HepG2 (cell line): ENCODE data around the gene RPP21. TPM values are rescaled to one million over a fixed set of nuclear protein-coding genes. Genes with fewer than 3 reads are reported as not detected.

Experiments
- ATF7-NPFF ChIP-seq: sonication (generic); formaldehyde crosslinking; IDR thresholded peaks from 2 replicates; pipeline ENCODE4 v1.8.1; 2023; ENCODE audit warnings: mild to moderate bottlenecking, low read depth, missing genetic modification reagents, moderate library complexity
- CSRNP2 ChIP-seq: sonication (generic); formaldehyde crosslinking; conservative IDR thresholded peaks from 2 replicates; pipeline ENCODE4 v1.8.0; 2022; ENCODE audit warnings: low read depth, missing genetic modification reagents
- FOXJ3 ChIP-seq: sonication (generic); formaldehyde crosslinking; IDR thresholded peaks from 2 replicates; pipeline ENCODE4 v1.4.0; 2020; ENCODE audit warnings: missing genetic modification reagents, mild to moderate bottlenecking, borderline replicate concordance
- GFI1 ChIP-seq: sonication (generic); formaldehyde crosslinking; IDR thresholded peaks from 2 replicates; pipeline ENCODE4 v1.5.0; 2020; ENCODE audit warnings: missing genetic modification reagents, mild to moderate bottlenecking, borderline replicate concordance
- LCORL ChIP-seq, 2 experiments: fragments of 450-650 bp in 1 of 2; sonication (generic) in 1 of 2; formaldehyde crosslinking in 1 of 2; IDR thresholded peaks; 2 replicates each; pipeline versions ENCODE4 v1.5.0 to v1.6.1; 2017 to 2020; ENCODE audit warnings: antibody characterized with exemption in 1 of 2, missing genetic modification reagents in 1 of 2
- RARG ChIP-seq: sonication (generic); formaldehyde crosslinking; IDR thresholded peaks from 2 replicates; pipeline ENCODE4 v1.4.0; 2020; ENCODE audit warnings: low read depth, mild to moderate bottlenecking, missing genetic modification reagents
- SALL1 ChIP-seq: sonication (generic); formaldehyde crosslinking; IDR thresholded peaks from 2 replicates; pipeline ENCODE4 v1.8.0; 2022; ENCODE audit warnings: mild to moderate bottlenecking, missing genetic modification reagents
- THAP11 ChIP-seq: IDR thresholded peaks from 2 replicates; pipeline ENCODE4 v1.6.1; 2016; ENCODE audit warnings: missing biosample characterization, missing genetic modification reagents
- TMF1 ChIP-seq: sonication (generic); formaldehyde crosslinking; IDR thresholded peaks from 2 replicates; pipeline ENCODE4 v1.8.1; 2022; ENCODE audit warnings: low read depth, missing genetic modification reagents
- ZBTB49 ChIP-seq: sonication (generic); formaldehyde crosslinking; IDR thresholded peaks from 2 replicates; pipeline ENCODE4 v1.4.0; 2020; ENCODE audit warnings: missing genetic modification reagents, borderline replicate concordance
- ZFP36 ChIP-seq: fragments of 150-350 bp; IDR thresholded peaks from 2 replicates; pipeline ENCODE4 v1.6.1; 2018; ENCODE audit warnings: borderline replicate concordance, low read length, low read depth; ENCODE audit not compliant: partially characterized antibody
- ZNF354B ChIP-seq: sonication (generic); formaldehyde crosslinking; IDR thresholded peaks from 2 replicates; pipeline ENCODE4 v1.8.0; 2022; ENCODE audit warnings: mild to moderate bottlenecking, missing genetic modification reagents
- ZNF414 ChIP-seq: sonication (generic); formaldehyde crosslinking; IDR thresholded peaks from 2 replicates; pipeline ENCODE4 v1.5.0; 2020; ENCODE audit warnings: missing genetic modification reagents
- ZNF510 ChIP-seq: sonication (generic); formaldehyde crosslinking; IDR thresholded peaks from 2 replicates; pipeline ENCODE4 v1.4.0; 2020; ENCODE audit warnings: low read depth, mild to moderate bottlenecking, missing genetic modification reagents
- ZNF543 ChIP-seq: sonication (generic); formaldehyde crosslinking; IDR thresholded peaks from 2 replicates; pipeline ENCODE4 v1.4.0; 2020; ENCODE audit warnings: mild to moderate bottlenecking, missing genetic modification reagents
- ZNF550 ChIP-seq: sonication (generic); formaldehyde crosslinking; IDR thresholded peaks from 2 replicates; pipeline ENCODE4 v1.4.0; 2020; ENCODE audit warnings: mild to moderate bottlenecking, missing genetic modification reagents, borderline replicate concordance
- ZZZ3 ChIP-seq: sonication (generic); formaldehyde crosslinking; IDR thresholded peaks from 2 replicates; pipeline ENCODE4 v1.4.0; 2020; ENCODE audit warnings: missing genetic modification reagents, mild to moderate bottlenecking, borderline replicate concordance
- polyA plus RNA-seq, 8 experiments: library from polyadenylated mRNA; depleted of rRNA in 3 of 8; stranded (reverse) in 7 of 8; unstranded in 1 of 8; fragments of >200 nt; fragmentation: Illumina TruSeq in 4 of 8; extraction: Trizol in 4 of 8; gene quantifications; 2 replicates each; pipeline versions ENCODE4 v1.2.1 to v1.2.3, GENCODE V29; 2011 to 2016; ENCODE audit warnings: low read depth in 4 of 8, missing spikeins in 1 of 8, mixed read lengths in 1 of 8; ENCODE audit not compliant: insufficient read depth in 1 of 8
- total RNA-seq, 5 experiments: library from RNA; depleted of rRNA; stranded (reverse); fragments of >200 nt; fragmentation: Illumina TruSeq; extraction: Trizol; gene quantifications; 2 replicates each; pipeline ENCODE4 v1.2.3, GENCODE V29; 2016; ENCODE audit warnings: low read depth in 1 of 5
- TF ChIP-seq, protein P1 (sequence below): sonication (generic); formaldehyde crosslinking; IDR thresholded peaks from 2 replicates; pipeline ENCODE4 v1.9.0; 2022; ENCODE audit warnings: low read depth, missing genetic modification reagents
- TF ChIP-seq, protein P2 (sequence below): sonication (generic); formaldehyde crosslinking; IDR thresholded peaks from 2 replicates; pipeline ENCODE4 v1.4.0; 2020; ENCODE audit warnings: missing genetic modification reagents

Gene RPP21
- total and polyA plus RNA-seq, 2 of the 13 experiments (the other 11 are each of a cell fraction or from before 2014, with no cell fraction given), result 53.1 to 72.3 TPM

DNA sequence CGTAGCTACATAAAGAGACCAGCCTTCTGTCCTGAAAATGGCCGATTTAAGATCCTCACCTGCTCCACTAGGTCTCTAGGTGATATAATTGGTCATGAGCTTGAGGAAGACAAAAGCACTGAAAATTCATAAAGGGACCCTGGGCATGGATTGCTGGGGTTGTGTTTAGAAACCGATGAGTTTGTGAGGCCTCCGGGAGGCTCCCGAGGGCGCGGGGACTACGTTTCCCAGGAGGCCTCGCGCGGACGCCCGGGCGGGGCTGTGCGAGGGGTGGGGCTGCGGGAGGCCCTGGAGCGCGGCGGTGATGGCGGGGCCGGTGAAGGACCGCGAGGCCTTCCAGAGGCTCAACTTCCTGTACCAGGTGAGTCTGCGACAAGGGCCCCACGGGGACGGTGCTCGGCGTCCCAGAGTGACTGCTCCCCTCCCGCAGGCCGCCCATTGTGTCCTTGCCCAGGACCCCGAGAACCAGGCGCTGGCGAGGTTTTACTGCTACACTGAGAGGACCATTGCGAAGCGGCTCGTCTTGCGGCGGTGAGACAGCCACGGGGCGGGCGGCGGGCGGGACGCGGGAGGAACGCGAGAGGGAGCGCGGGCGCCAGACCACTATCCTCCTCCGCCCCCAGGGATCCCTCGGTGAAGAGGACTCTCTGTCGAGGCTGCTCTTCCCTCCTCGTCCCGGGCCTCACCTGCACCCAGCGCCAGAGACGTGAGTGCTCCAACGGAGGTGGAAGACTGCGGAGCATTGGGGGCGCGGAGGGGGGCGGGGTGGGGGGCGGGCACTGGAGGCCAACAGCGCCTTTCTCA, at the start of gene RPP21 (continued):
- TF ChIP-seq ZNF550 (CRISPR knock-in tag), result no peak
- no peak for TF ChIP-seq CSRNP2
- TF ChIP-seq GFI1, result 0 out of 2 replicates have a peak, but pooled peaks have one; percentile 43
- TF ChIP-seq, protein P1, sequence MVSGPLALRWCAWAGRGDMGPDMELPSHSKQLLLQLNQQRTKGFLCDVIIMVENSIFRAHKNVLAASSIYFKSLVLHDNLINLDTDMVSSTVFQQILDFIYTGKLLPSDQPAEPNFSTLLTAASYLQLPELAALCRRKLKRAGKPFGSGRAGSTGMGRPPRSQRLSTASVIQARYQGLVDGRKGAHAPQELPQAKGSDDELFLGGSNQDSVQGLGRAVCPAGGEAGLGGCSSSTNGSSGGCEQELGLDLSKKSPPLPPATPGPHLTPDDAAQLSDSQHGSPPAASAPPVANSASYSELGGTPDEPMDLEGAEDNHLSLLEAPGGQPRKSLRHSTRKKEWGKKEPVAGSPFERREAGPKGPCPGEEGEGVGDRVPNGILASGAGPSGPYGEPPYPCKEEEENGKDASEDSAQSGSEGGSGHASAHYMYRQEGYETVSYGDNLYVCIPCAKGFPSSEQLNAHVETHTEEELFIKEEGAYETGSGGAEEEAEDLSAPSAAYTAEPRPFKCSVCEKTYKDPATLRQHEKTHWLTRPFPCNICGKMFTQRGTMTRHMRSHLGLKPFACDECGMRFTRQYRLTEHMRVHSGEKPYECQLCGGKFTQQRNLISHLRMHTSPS (CRISPR knock-in tag), result peak; percentile 63; the same call in 1 of the 2 replicates
- TF ChIP-seq ZNF543, result peak; percentile 87; the same call in 1 of the 2 replicates
- TF ChIP-seq ZZZ3 (CRISPR knock-in tag), result peak; percentile 59; the same call in 1 of the 2 replicates
- no peak for TF ChIP-seq RARG
- TF ChIP-seq ZFP36, result no peak
- no peak for TF ChIP-seq ZNF510
- peak; percentile 88; the same call in 1 of the 2 replicates for TF ChIP-seq ZNF414 (CRISPR knock-in tag)
- TF ChIP-seq, protein P2, sequence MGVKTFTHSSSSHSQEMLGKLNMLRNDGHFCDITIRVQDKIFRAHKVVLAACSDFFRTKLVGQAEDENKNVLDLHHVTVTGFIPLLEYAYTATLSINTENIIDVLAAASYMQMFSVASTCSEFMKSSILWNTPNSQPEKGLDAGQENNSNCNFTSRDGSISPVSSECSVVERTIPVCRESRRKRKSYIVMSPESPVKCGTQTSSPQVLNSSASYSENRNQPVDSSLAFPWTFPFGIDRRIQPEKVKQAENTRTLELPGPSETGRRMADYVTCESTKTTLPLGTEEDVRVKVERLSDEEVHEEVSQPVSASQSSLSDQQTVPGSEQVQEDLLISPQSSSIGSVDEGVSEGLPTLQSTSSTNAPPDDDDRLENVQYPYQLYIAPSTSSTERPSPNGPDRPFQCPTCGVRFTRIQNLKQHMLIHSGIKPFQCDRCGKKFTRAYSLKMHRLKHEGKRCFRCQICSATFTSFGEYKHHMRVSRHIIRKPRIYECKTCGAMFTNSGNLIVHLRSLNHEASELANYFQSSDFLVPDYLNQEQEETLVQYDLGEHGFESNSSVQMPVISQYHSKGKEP (CRISPR knock-in tag), result 0 out of 2 replicates have a peak, but pooled peaks have one; percentile 72
- TF ChIP-seq LCORL (IDR thresholded peaks at IDR 0.05), result no peak
- peak; percentile 90 for TF ChIP-seq LCORL (CRISPR knock-in tag; IDR thresholded peaks at IDR 0.05)
- TF ChIP-seq SALL1 (CRISPR knock-in tag), result peak; percentile 91
- TF ChIP-seq TMF1 (CRISPR knock-in tag), result peak; percentile 91; the same call in 1 of the 2 replicates
- no peak; the same call in 1 of the 2 replicates for TF ChIP-seq ZBTB49 (CRISPR knock-in tag)
- TF ChIP-seq FOXJ3, result no peak
- peak; percentile 99 for TF ChIP-seq THAP11 (CRISPR knock-in tag)
- peak; percentile 95 for TF ChIP-seq ATF7-NPFF (CRISPR knock-in tag)
- no peak for TF ChIP-seq ZNF354B (CRISPR knock-in tag)
